GM12878 (cell line): ENCODE measurements around the gene DRC1. TPM values are rescaled to one million over a fixed set of nuclear protein-coding genes. Genes with fewer than 3 reads are reported as not detected.

Source experiments
- ATAC-seq: fragments of 200-7000 bp; cut with Tn5 transposase; 3 replicates; pipeline ENCODE4 v1.9.1; 2020; ENCODE audit warnings: mild to moderate bottlenecking, moderate library complexity
- BruUV-seq: library from RNA; stranded (reverse); fragments of 400-500 nt; replicated peaks from 2 replicates; lab custom pipeline; 2021; lab: Mats Ljungman, UMichigan
- CTCF ChIA-PET: fragments of 300-600 bp; sonication (Branson Sonifier 250); formaldehyde crosslinking; extraction: SDS; loops from one replicate; lab custom pipeline; 2021; ENCODE audit warnings: inconsistent platforms; lab: Yijun Ruan, JAX
- POLR2A ChIA-PET: fragments of 350-600 bp; formaldehyde crosslinking; extraction: SDS; loops from one replicate; lab custom pipeline; 2021; ENCODE audit warnings: inconsistent platforms; lab: Charles Lee
- RAD21 ChIA-PET: fragments of 300-600 bp; sonication (Branson Sonifier 250); formaldehyde crosslinking; loops from one replicate; lab custom pipeline; 2023; ENCODE audit warnings: antibody characterized with exemption; ENCODE audit not compliant: unreplicated experiment; lab: Charles Lee
- SMC1A ChIA-PET: fragments of 300-600 bp; sonication (Branson Sonifier 250); formaldehyde crosslinking; loops from one replicate; lab custom pipeline; 2023; ENCODE audit not compliant: unreplicated experiment, uncharacterized antibody; lab: Charles Lee
- DNase-seq: peaks from one replicate; pipeline ENCODE4 v3.0.0-alpha.2; 2011; ENCODE audit warnings: low read depth, low spot score
- FAIRE-seq: peaks from 3 replicates; lab custom pipeline; 2011; peaks lifted over from hg19 to GRCh38; lab: Jason Lieb, UNC
- H2AFZ ChIP-seq: 2 replicates; pipeline ENCODE4 v1.6.0; 2011; ENCODE audit warnings: low read depth, low read length, control low read depth; ENCODE audit not compliant: control insufficient read depth
- H3K27ac ChIP-seq: 2 replicates; pipeline ENCODE4 v1.5.1; 2011; ENCODE audit warnings: control low read depth; ENCODE audit not compliant: control insufficient read depth, insufficient read depth
- H3K27me3 ChIP-seq, 2 experiments: replicated peaks in 1 of 2; 2 replicates each; pipeline versions ENCODE4 v1.6.0 to v1.6.1; 2011; ENCODE audit warnings: low read length in 1 of 2; ENCODE audit not compliant: control insufficient read depth in 2 of 2, insufficient read depth in 2 of 2
- H3K36me3 ChIP-seq, 2 experiments: 2 replicates each; pipeline ENCODE4 v1.5.1; 2011; ENCODE audit warnings: low read length in 1 of 2; ENCODE audit not compliant: control insufficient read depth in 2 of 2, insufficient read depth in 2 of 2
- H3K4me1 ChIP-seq: 2 replicates; pipeline ENCODE4 v1.6.1; 2011; ENCODE audit warnings: mild to moderate bottlenecking, low read length, moderate library complexity, mixed read lengths; ENCODE audit not compliant: control insufficient read depth, insufficient read depth
- H3K4me2 ChIP-seq: 2 replicates; pipeline ENCODE4 v1.6.0; 2011; ENCODE audit warnings: control low read depth; ENCODE audit not compliant: control insufficient read depth, insufficient read depth
- H3K4me3 ChIP-seq: fragments of 200-600 bp; sonication (generic); 2 replicates; pipeline ENCODE4 v1.5.1; 2016
- H3K79me2 ChIP-seq: 2 replicates; pipeline ENCODE4 v1.6.0; 2011; ENCODE audit warnings: low read length; ENCODE audit not compliant: control insufficient read depth, insufficient read depth
- H3K9ac ChIP-seq: 2 replicates; pipeline ENCODE4 v1.8.0; 2011; ENCODE audit warnings: low read length, control low read depth, mixed read lengths; ENCODE audit not compliant: control insufficient read depth, insufficient read depth
- H3K9me3 ChIP-seq: replicated peaks from 3 replicates; pipeline ENCODE4 v1.5.1; 2011; ENCODE audit warnings: mild to moderate bottlenecking, low read length; ENCODE audit not compliant: control insufficient read depth, insufficient read depth
- H4K20me1 ChIP-seq: 2 replicates; pipeline ENCODE4 v1.6.0; 2011; ENCODE audit not compliant: control insufficient read depth, insufficient read depth
- ESRRA ChIP-seq: IDR thresholded peaks from 2 replicates; pipeline ENCODE4 v1.6.1; 2012; ENCODE audit warnings: mild to moderate bottlenecking, low read length, improper control_type of control experiment
- EZH2 ChIP-seq: IDR thresholded peaks from 2 replicates; pipeline ENCODE4 v1.6.1; 2012; ENCODE audit warnings: low read depth, mild to moderate bottlenecking, control low read depth, inconsistent platforms, low read length, borderline replicate concordance; ENCODE audit not compliant: control insufficient read depth
- RAD21 ChIP-seq: IDR thresholded peaks from 2 replicates; pipeline ENCODE4 v1.6.1; 2011; ENCODE audit warnings: mild to moderate bottlenecking, low read depth, low read length, moderate library complexity; ENCODE audit not compliant: insufficient read depth
- RB1 ChIP-seq: fragments of 450-650 bp; formaldehyde crosslinking; IDR thresholded peaks from 2 replicates; pipeline ENCODE4 v1.6.1; 2017; ENCODE audit warnings: mild to moderate bottlenecking, borderline replicate concordance
- RUNX3 ChIP-seq: IDR thresholded peaks from 2 replicates; pipeline ENCODE4 v1.6.1; 2012; ENCODE audit warnings: low read length, inconsistent platforms
- SMARCA5 ChIP-seq: fragments of 450-650 bp; IDR thresholded peaks from 2 replicates; pipeline ENCODE4 v1.6.1; 2017; ENCODE audit warnings: mild to moderate bottlenecking
- TCF12 ChIP-seq: IDR thresholded peaks from 2 replicates; pipeline ENCODE4 v1.6.1; 2011; ENCODE audit warnings: low read depth, mild to moderate bottlenecking, low read length
- TCF7 ChIP-seq: IDR thresholded peaks from 2 replicates; pipeline ENCODE4 v1.6.1; 2014; ENCODE audit warnings: antibody characterized with exemption, borderline replicate concordance
- YBX1 ChIP-seq: fragments of 450-650 bp; IDR thresholded peaks from 2 replicates; pipeline ENCODE4 v1.6.1; 2016; ENCODE audit warnings: antibody characterized with exemption
- WGBS: methylation state at CpG from one replicate; pipeline ENCODE4 v1.1.6; 2016; ENCODE audit warnings: low lambda C conversion rate; ENCODE audit not compliant: insufficient replicate concordance, insufficient coverage; ENCODE audit errors: missing lambda C conversion rate; 5-methylcytosine and 5-hydroxymethylcytosine counted together
- in situ Hi-C: fragments of 300-500 bp; cut with MboI; formaldehyde crosslinking; loops from 9 replicates; pipeline ENCODE4 v1.14.3; 2018; ENCODE audit warnings: mixed read lengths
- intact Hi-C: fragments of 100-400 bp; cut with micrococcal nuclease; formaldehyde crosslinking; loops from one replicate; pipeline ENCODE4 v1.14.2; 2022; ENCODE audit not compliant: unreplicated experiment
- polyA plus RNA-seq, 11 experiments: library from polyadenylated mRNA; depleted of rRNA in 4 of 11; unstranded in 6 of 11; stranded (reverse) in 5 of 11; fragments of >200 nt; fragmentation: Nextera tagmentation in 4 of 11; fragmentation: Illumina TruSeq in 1 of 11; extraction: Ambion mirVana in 4 of 11; extraction: Trizol in 1 of 11; gene quantifications; 1 replicate in 1 of 11; 2 replicates in 10 of 11; pipeline versions ENCODE4 v1.2.1 to v1.2.3, GENCODE V29; 2011 to 2016; ENCODE audit warnings: inconsistent platforms in 2 of 11, missing spikeins in 2 of 11, low read depth in 1 of 11
- total RNA-seq, 4 experiments: library from RNA; depleted of rRNA in 3 of 4; stranded (reverse); fragments of >200 nt in 3 of 4; fragmentation: Illumina TruSeq in 1 of 4; extraction: Trizol in 1 of 4; gene quantifications; 2 replicates each; pipeline versions ENCODE4 v1.2.1 to v1.2.3, GENCODE V29; 2013 to 2021
- TF ChIP-seq, protein P1 (sequence below): fragments of 150-350 bp; IDR thresholded peaks from 2 replicates; pipeline ENCODE4 v1.6.1; 2014; ENCODE audit warnings: mild to moderate bottlenecking, low read depth, low read length
- TF ChIP-seq, protein P2 (sequence below), 3 experiments: IDR thresholded peaks in 2 of 3; conservative IDR thresholded peaks in 1 of 3; 2 replicates each; pipeline ENCODE4 v1.5.1; 2011; ENCODE audit warnings: low read depth in 3 of 3, low read length in 3 of 3, mild to moderate bottlenecking in 3 of 3, control low read depth in 2 of 3, moderate library complexity in 2 of 3, inconsistent platforms in 1 of 3, mixed read lengths in 1 of 3; ENCODE audit not compliant: control insufficient read depth in 2 of 3, insufficient read depth in 1 of 3; ENCODE audit errors: extremely low read depth in 1 of 3
- TF ChIP-seq, protein P3 (sequence below): IDR thresholded peaks from 2 replicates; pipeline ENCODE4 v1.6.1; 2011; ENCODE audit warnings: borderline replicate concordance, low read depth, mild to moderate bottlenecking, moderate library complexity, mixed read lengths, low read length; ENCODE audit not compliant: insufficient read depth; ENCODE audit errors: extremely low read length

The DRC1 gene
- total and polyA plus RNA-seq, 10 of the 15 experiments (the other 5 are each of a cell fraction or from before 2014, with no cell fraction given): 0.03 TPM; not detected in 9

DNA sequence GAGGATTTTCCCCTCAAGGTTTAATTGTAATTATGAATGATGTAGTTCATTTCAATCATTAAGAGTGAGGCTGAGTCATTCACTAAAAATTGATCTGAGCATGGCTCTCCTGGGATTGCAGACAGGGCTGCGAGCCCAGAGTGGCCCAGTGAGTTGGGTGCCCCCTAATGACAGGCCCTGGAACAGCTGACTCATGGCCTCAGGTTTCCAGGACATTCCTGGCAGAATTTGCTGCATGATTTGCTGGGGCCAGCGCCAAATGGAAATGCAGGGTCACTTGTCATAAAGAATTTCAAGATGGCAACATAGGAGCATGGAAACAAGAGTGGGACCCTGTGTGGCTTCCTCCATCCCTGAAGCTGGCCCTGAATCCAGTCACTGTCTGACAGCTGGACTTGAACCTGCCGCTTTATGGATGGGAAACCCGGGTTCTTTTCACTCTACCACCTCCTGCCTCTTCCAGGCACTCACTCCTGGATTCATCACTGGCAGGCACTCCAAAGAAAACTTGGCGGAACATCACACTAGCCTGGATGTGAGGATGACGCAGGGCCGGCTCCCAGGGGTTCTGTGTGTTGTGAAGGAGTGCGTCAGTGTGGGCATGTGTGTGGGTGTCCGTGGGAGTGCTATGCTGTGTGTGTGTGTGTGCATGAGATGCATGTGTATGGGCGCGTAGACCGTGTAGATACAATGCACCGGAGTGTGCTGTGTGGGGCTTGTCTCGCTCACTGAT is 61.0 kb downstream of the DRC1 start:
- RAD21 ChIA-PET: no interaction called here
- in situ Hi-C loops: no loop called here
- Histone ChIP-seq H3K79me2 (no peaks in the 10 kb centered on the region), H3K4me3 (no peak overlapping the region), H3K9ac (no peak overlapping the region), H3K4me1 (no peaks in the 10 kb centered on the region), H3K9me3 (no peaks in the 10 kb centered on the region), H2AFZ (no peak overlapping the region), H3K27me3 (no peaks in the 10 kb centered on the region), H3K4me2 (no peak overlapping the region), H3K36me3 (no peaks in the 10 kb centered on the region), H3K27ac (no peak overlapping the region), H4K20me1 (no peaks in the 10 kb centered on the region)
- intact Hi-C loops: no loop called here
- CTCF ChIA-PET: no interaction called here
- DNase-seq (no peak), ATAC-seq (peak; percentile 66), FAIRE-seq (no peak)
- no TSS peak for BruUV-seq
- POLR2A ChIA-PET: no interaction called here
- SMC1A ChIA-PET: no interaction called here
- WGBS: 57% methylated on average over 14 of the region's 14 CpGs
- no peak for TF ChIP-seq TCF7
- no peak for TF ChIP-seq TCF12
- TF ChIP-seq, protein P1, sequence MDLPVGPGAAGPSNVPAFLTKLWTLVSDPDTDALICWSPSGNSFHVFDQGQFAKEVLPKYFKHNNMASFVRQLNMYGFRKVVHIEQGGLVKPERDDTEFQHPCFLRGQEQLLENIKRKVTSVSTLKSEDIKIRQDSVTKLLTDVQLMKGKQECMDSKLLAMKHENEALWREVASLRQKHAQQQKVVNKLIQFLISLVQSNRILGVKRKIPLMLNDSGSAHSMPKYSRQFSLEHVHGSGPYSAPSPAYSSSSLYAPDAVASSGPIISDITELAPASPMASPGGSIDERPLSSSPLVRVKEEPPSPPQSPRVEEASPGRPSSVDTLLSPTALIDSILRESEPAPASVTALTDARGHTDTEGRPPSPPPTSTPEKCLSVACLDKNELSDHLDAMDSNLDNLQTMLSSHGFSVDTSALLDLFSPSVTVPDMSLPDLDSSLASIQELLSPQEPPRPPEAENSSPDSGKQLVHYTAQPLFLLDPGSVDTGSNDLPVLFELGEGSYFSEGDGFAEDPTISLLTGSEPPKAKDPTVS: no peak
- TF ChIP-seq RB1: no peak
- TF ChIP-seq, protein P2, sequence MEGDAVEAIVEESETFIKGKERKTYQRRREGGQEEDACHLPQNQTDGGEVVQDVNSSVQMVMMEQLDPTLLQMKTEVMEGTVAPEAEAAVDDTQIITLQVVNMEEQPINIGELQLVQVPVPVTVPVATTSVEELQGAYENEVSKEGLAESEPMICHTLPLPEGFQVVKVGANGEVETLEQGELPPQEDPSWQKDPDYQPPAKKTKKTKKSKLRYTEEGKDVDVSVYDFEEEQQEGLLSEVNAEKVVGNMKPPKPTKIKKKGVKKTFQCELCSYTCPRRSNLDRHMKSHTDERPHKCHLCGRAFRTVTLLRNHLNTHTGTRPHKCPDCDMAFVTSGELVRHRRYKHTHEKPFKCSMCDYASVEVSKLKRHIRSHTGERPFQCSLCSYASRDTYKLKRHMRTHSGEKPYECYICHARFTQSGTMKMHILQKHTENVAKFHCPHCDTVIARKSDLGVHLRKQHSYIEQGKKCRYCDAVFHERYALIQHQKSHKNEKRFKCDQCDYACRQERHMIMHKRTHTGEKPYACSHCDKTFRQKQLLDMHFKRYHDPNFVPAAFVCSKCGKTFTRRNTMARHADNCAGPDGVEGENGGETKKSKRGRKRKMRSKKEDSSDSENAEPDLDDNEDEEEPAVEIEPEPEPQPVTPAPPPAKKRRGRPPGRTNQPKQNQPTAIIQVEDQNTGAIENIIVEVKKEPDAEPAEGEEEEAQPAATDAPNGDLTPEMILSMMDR (IDR thresholded peaks at IDR 0.05 in 2 of 3, conservative IDR thresholded peaks at IDR 0.05 in 1 of 3; ENCODE audit: control insufficient read depth in 2 of 3, extremely low read depth in 1 of 3, insufficient read depth in 1 of 3, low read depth in 3 of 3, low read length in 3 of 3): peak; percentile 44 to 60 (median 54)
- TF ChIP-seq EZH2: no peak
- TF ChIP-seq ESRRA: no peak
- TF ChIP-seq YBX1: no peak
- no peak for TF ChIP-seq SMARCA5
- peak; percentile 29; the same call in 1 of the 2 replicates for TF ChIP-seq RAD21
- no peak for TF ChIP-seq RUNX3
- TF ChIP-seq, protein P3, sequence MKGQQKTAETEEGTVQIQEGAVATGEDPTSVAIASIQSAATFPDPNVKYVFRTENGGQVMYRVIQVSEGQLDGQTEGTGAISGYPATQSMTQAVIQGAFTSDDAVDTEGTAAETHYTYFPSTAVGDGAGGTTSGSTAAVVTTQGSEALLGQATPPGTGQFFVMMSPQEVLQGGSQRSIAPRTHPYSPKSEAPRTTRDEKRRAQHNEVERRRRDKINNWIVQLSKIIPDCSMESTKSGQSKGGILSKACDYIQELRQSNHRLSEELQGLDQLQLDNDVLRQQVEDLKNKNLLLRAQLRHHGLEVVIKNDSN: no peak
